GM21526 (cell line): ENCODE data around the gene CEP72.

ENCODE experiments used
- ATAC-seq: cut with Tn5 transposase; IDR thresholded peaks from one replicate; pipeline ENCODE4 v1.9.1; 2021; ENCODE audit warnings: moderate library complexity; ENCODE audit not compliant: unreplicated experiment, low FRiP score

The CEP72 gene

GRCh38 chr5:635306-636055, 23.3 kb downstream of the CEP72 start:
- no peak for ATAC-seq

- ATAC-seq: no peak
Observed at GRCh38 chr5:636951-637350, 24.8 kb downstream of the CEP72 start.

- ATAC-seq: no peak
Observed at GRCh38 chr5:637581-638450, 25.7 kb downstream of the CEP72 start.

- no peak for ATAC-seq
Observed at GRCh38 chr5:638501-639252, 26.5 kb downstream of the CEP72 start.

GRCh38 chr5:639253-639530, 27.1 kb downstream of the CEP72 start:
- no peak for ATAC-seq

GRCh38 chr5:639584-640213, 27.6 kb downstream of the CEP72 start:
- no peak for ATAC-seq

- ATAC-seq: no peak
Observed at GRCh38 chr5:640461-641330, 28.6 kb downstream of the CEP72 start.

GRCh38 chr5:641331-641765, 29.2 kb downstream of the CEP72 start:
- no peak for ATAC-seq

GRCh38 chr5:642481-642880, 30.3 kb downstream of the CEP72 start:
- ATAC-seq: no peak

- no peak for ATAC-seq
Observed at GRCh38 chr5:643351-643801, 31.2 kb downstream of the CEP72 start.

GRCh38 chr5:643811-644271, 31.7 kb downstream of the CEP72 start:
- ATAC-seq: no peak

GRCh38 chr5:644509-644908, 32.4 kb downstream of the CEP72 start:
- ATAC-seq: no peak

GRCh38 chr5:644971-645370, 32.8 kb downstream of the CEP72 start:
- ATAC-seq: no peak

- no peak for ATAC-seq
Observed at GRCh38 chr5:645421-645820, 33.3 kb downstream of the CEP72 start.

- ATAC-seq: no peak
Observed at GRCh38 chr5:646396-647201, 34.5 kb downstream of the CEP72 start.

- ATAC-seq: no peak
Observed at GRCh38 chr5:647311-647710, 35.2 kb downstream of the CEP72 start.

- no peak for ATAC-seq
Observed at GRCh38 chr5:647727-648126, 35.6 kb downstream of the CEP72 start.

- no peak for ATAC-seq
Observed at GRCh38 chr5:651296-652022, 39.3 kb downstream of the CEP72 start.
